HEK293 (cell line): ENCODE data around the gene ZNF670.

Experiments
- CTCF ChIP-seq: fragments of 450-650 bp; formaldehyde crosslinking; IDR thresholded peaks from 2 replicates; pipeline ENCODE4 v1.5.1; 2016; ENCODE audit warnings: missing biosample characterization, missing genetic modification characterization
- HOXA7 ChIP-seq: sonication (generic); formaldehyde crosslinking; IDR thresholded peaks from 2 replicates; pipeline ENCODE4 v1.8.1; 2022; ENCODE audit warnings: missing genetic modification reagents, borderline replicate concordance
- TSHZ1 ChIP-seq: fragments of 450-650 bp; formaldehyde crosslinking; IDR thresholded peaks from 2 replicates; pipeline ENCODE4 v1.5.1; 2016; ENCODE audit warnings: missing biosample characterization, missing genetic modification characterization, borderline replicate concordance
- ZNF138 ChIP-seq: fragments of 450-650 bp; formaldehyde crosslinking; IDR thresholded peaks from 2 replicates; pipeline ENCODE4 v1.5.1; 2016; ENCODE audit warnings: missing biosample characterization, missing genetic modification characterization, borderline replicate concordance
- ZNF248 ChIP-seq: fragments of 450-650 bp; formaldehyde crosslinking; IDR thresholded peaks from 2 replicates; pipeline ENCODE4 v1.5.1; 2017; ENCODE audit warnings: missing biosample characterization, missing genetic modification characterization
- ZNF362 ChIP-seq: fragments of 450-650 bp; formaldehyde crosslinking; IDR thresholded peaks from 2 replicates; pipeline ENCODE4 v1.5.1; 2016; ENCODE audit warnings: missing biosample characterization, missing genetic modification characterization
- ZNF394 ChIP-seq: fragments of 450-650 bp; formaldehyde crosslinking; IDR thresholded peaks from 2 replicates; pipeline ENCODE4 v1.5.1; 2016; ENCODE audit warnings: missing biosample characterization, missing genetic modification characterization, mild to moderate bottlenecking, moderate library complexity, borderline replicate concordance

GRCh38 chr1:247089616-247090375, 11.2 kb upstream of the ZNF670 start:
- no peak for TF ChIP-seq ZNF248 (tag by site-specific recombination)
- no peak for TF ChIP-seq CTCF
- no peak for TF ChIP-seq ZNF394 (tag by site-specific recombination)
- no peak for TF ChIP-seq ZNF362 (tag by site-specific recombination)
- TF ChIP-seq TSHZ1 (tag by site-specific recombination): no peak
- TF ChIP-seq HOXA7 (CRISPR knock-in tag): no peak
- TF ChIP-seq ZNF138: no peak
